Vagina (tissue), 2 donors: ENCODE measurements around the gene MYO3B.

Experiments used
- CTCF ChIP-seq, 3 experiments: fragments of 450-650 bp in 2 of 3; fragments of 200-600 bp in 1 of 3; sonication (generic) in 1 of 3; IDR thresholded peaks; one replicate each; pipeline ENCODE4 v1.5.1; 2017 to 2019; ENCODE audit warnings: antibody characterized with exemption in 3 of 3, mild to moderate bottlenecking in 2 of 3, moderate library complexity in 2 of 3
- POLR2A ChIP-seq, 2 donors: fragments of 450-650 bp; IDR thresholded peaks; one replicate each; pipeline ENCODE4 v1.6.1; 2017; ENCODE audit warnings: antibody characterized with exemption in 2 of 2, mild to moderate bottlenecking in 2 of 2, moderate library complexity in 2 of 2

GRCh38 chr2:170143045-170143717 is 34.8 kb upstream of the MYO3B start:
- TF ChIP-seq CTCF (IDR thresholded peaks at IDR 0.05), result no peak
- no peak for TF ChIP-seq POLR2A (IDR thresholded peaks at IDR 0.05)
